Endothelial cell of umbilical vein (primary cell): ENCODE data around the gene SCLT1.

ENCODE experiments used
- CTCF ChIP-seq, 2 donors: IDR thresholded peaks; 1 replicate in 1 of 2; 2 replicates in 1 of 2; pipeline ENCODE4 v1.5.1; 2011; ENCODE audit warnings: low read length in 2 of 2, mild to moderate bottlenecking in 2 of 2, moderate library complexity in 2 of 2, control low read depth in 1 of 2, inconsistent platforms in 1 of 2, low read depth in 1 of 2; ENCODE audit not compliant: insufficient read depth in 1 of 2; ENCODE audit errors: extremely low read depth in 1 of 2
- GATA2 ChIP-seq: IDR thresholded peaks from 2 replicates; pipeline ENCODE4 v1.7.0; 2011; ENCODE audit warnings: low read depth, mild to moderate bottlenecking, moderate library complexity, mixed read lengths, low read length; ENCODE audit not compliant: insufficient read length, insufficient read depth
- JUN ChIP-seq: IDR thresholded peaks from 2 replicates; pipeline ENCODE4 v1.6.1; 2011; ENCODE audit warnings: borderline replicate concordance, low read depth; ENCODE audit not compliant: insufficient read length, insufficient read depth
- MYC ChIP-seq: IDR thresholded peaks from one replicate; pipeline ENCODE4 v1.6.1; 2011; ENCODE audit warnings: mild to moderate bottlenecking, low read depth, low read length
- POLR2A ChIP-seq: IDR thresholded peaks from 2 replicates; pipeline ENCODE4 v1.6.1; 2012; ENCODE audit warnings: low read depth, mild to moderate bottlenecking, control low read depth, low read length
- POLR2AphosphoS5 ChIP-seq: IDR thresholded peaks from 2 replicates; pipeline ENCODE4 v1.6.1; 2012; ENCODE audit warnings: low read depth, mild to moderate bottlenecking, control low read depth, low read length, moderate library complexity; ENCODE audit not compliant: insufficient read depth

GRCh38 chr4:129040471-129040870 is 52.9 kb downstream of the SCLT1 start:
- TF ChIP-seq JUN (no peak), CTCF (IDR thresholded peaks at IDR 0.05; ENCODE audit: extremely low read depth in 1 of 2, insufficient read depth in 1 of 2, low read depth in 1 of 2, low read length in 2 of 2) (no peak), POLR2A (no peak), POLR2AphosphoS5 (no peak), GATA2 (no peak), MYC (no peak)
